Renal cortex interstitium (tissue), 11 donors: ENCODE results near the gene VCAM1. TPM values are rescaled to one million over a fixed set of nuclear protein-coding genes. Genes with fewer than 3 reads are reported as not detected.
A peak's percentile ranks its signal among the peaks of the same experiment; 100 is the strongest.

ENCODE experiments used
- DNase-seq, 11 donors: peaks; one replicate each; pipeline ENCODE4 v3.0.0-alpha.2; 2013; ENCODE audit warnings: low read depth in 9 of 11, low spot score in 4 of 11; ENCODE audit errors: extremely low read depth in 1 of 11
- polyA plus RNA-seq, 3 donors: library from polyadenylated mRNA; unstranded; fragments of 120-200 nt; gene quantifications; one replicate each; pipeline ENCODE4 v1.2.1, GENCODE V29; 2013; ENCODE audit not compliant: insufficient read length in 3 of 3

Gene VCAM1
- polyA plus RNA-seq, 3 donors: 33.5 to 42.0 (median 39.3) TPM

- DNase-seq: no peak
These were observed 5.9 kb upstream of the VCAM1 start for GRCh38 chr1:100713626-100714025.

GRCh38 chr1:100714599-100714998 is 4.9 kb upstream of the VCAM1 start:
- no peak for DNase-seq

GRCh38 chr1:100717218-100717617 is 2.3 kb upstream of the VCAM1 start:
- DNase-seq: no peak

GRCh38 chr1:100718581-100718980 is 961 bp upstream of the VCAM1 start:
- DNase-seq: no peak

- no peak for DNase-seq
These were observed 559 bp downstream of the VCAM1 start for GRCh38 chr1:100720101-100720500.

GRCh38 chr1:100720751-100721150 is 1.2 kb downstream of the VCAM1 start:
- no peak for DNase-seq

GRCh38 chr1:100721526-100722207 is 2.1 kb downstream of the VCAM1 start:
- DNase-seq: peak in 4 of 11 donors; percentile 34 to 45 (median 40)

GRCh38 chr1:100722221-100722620 is 2.7 kb downstream of the VCAM1 start:
- no peak for DNase-seq

GRCh38 chr1:100724281-100724680 is 4.7 kb downstream of the VCAM1 start:
- DNase-seq: no peak

- DNase-seq: no peak
These were observed 10.6 kb downstream of the VCAM1 start for GRCh38 chr1:100730130-100730529.

GRCh38 chr1:100731309-100731708 is 11.8 kb downstream of the VCAM1 start:
- DNase-seq: no peak

GRCh38 chr1:100731758-100732157 is 12.2 kb downstream of the VCAM1 start:
- DNase-seq: no peak

- peak in 6 of 11 donors; percentile 33 to 67 (median 53) for DNase-seq
These were observed 15.1 kb downstream of the VCAM1 start for GRCh38 chr1:100734676-100735075.

- DNase-seq: no peak
These were observed 15.7 kb downstream of the VCAM1 start for GRCh38 chr1:100735244-100735643.

GRCh38 chr1:100736324-100736723 is 16.8 kb downstream of the VCAM1 start:
- no peak for DNase-seq

- peak in 1 of 11 donors; percentile 18 for DNase-seq
These were observed 17.2 kb downstream of the VCAM1 start for GRCh38 chr1:100736746-100737145.

- DNase-seq: no peak
These were observed 27.0 kb downstream of the VCAM1 start for GRCh38 chr1:100746542-100746932.

- DNase-seq: no peak
These were observed 28.2 kb downstream of the VCAM1 start for GRCh38 chr1:100747771-100748170.

GRCh38 chr1:100750005-100750885 is 30.7 kb downstream of the VCAM1 start:
- DNase-seq: no peak

- no peak for DNase-seq
These were observed 33.2 kb downstream of the VCAM1 start for GRCh38 chr1:100752791-100753190.
